ENCODE data around the gene CHST13.

Gene CHST13

GRCh38 chr3:126502656-126503055, 21.3 kb upstream of the CHST13 start:
- no peak overlapping the region for H3K4me3 ChIP-seq (ENCODE audit: low read depth, low read length)
- DNase-seq (ENCODE audit: low read depth) = no peak

DNA sequence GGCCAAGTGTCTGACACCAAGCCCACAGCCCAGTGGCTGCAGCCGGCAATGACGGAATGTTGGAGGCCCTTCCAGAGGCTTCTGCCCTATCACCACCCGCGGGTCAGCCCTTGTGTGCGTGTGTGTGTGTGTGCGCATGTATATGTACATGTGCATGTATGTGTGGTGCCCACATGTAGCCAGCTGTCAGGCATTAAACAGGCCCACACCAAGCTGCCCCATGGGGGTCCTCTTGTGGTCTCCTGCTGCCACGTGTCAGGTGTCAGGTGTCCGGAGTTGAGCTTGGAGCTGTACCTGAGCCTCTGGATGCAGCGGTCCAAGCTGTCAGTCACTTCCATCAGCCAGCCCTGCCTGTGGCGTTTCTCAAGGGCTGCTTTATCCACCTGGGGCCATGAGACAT, 20.3 kb upstream of the CHST13 start:
- no peak for DNase-seq (ENCODE audit: low read depth)
- no peak overlapping the region for H3K4me3 ChIP-seq (ENCODE audit: low read depth, low read length)

GRCh38 chr3:126507886-126508285, 16.1 kb upstream of the CHST13 start:
- no peak overlapping the region for H3K4me3 ChIP-seq (ENCODE audit: low read depth, low read length)
- DNase-seq (ENCODE audit: low read depth) = no peak

- no peak overlapping the region for H3K4me3 ChIP-seq (ENCODE audit: low read depth, low read length)
- no peak for DNase-seq (ENCODE audit: low read depth)
Measured at GRCh38 chr3:126508564-126508964, 15.4 kb upstream of the CHST13 start.

DNA sequence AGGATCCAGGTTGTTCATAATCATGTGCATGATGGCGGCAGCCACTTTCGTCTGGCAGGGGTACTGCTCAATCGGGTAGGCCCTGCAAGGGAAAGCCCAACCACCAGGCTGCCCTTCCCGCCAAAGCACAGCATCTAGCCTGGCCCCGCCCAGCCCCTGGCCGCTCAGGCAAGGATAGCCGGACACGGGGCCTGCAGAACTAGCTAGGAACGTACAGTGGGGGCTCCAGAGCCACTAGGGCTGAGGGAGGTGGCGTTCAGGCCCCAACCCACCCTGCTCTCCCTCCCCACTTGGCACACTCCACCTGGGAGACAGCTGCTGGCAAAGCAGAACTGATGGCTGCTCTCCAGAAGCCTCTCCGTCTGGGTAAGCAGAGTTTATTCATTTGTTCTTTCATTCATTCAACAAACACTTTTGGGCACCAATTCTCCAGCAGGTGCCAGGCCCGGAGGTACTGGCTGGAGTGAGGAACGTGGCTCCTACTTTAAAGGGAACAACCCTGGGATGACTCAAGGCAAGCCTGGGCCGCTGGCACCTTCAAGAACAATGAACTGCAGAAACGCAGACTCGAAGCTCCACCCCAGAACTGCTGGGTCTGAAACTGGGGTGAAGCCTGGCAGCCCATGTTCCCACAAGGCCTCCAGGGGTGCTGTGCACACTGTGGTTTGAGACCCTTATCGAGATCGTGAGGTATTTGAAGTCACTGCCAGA, 14.2 kb upstream of the CHST13 start:
- DNase-seq (ENCODE audit: low read depth) = no peak
- no peak overlapping the region for H3K4me3 ChIP-seq (ENCODE audit: low read depth, low read length)

- no peak overlapping the region for H3K4me3 ChIP-seq (ENCODE audit: low read depth, low read length)
- DNase-seq (ENCODE audit: low read depth) = no peak
Measured at GRCh38 chr3:126510308-126510910, 13.5 kb upstream of the CHST13 start.

- H3K4me3 ChIP-seq (ENCODE audit: low read depth, low read length) = no peak overlapping the region
- DNase-seq (ENCODE audit: low read depth) = no peak
Measured at GRCh38 chr3:126511291-126511690, 12.7 kb upstream of the CHST13 start.

DNA sequence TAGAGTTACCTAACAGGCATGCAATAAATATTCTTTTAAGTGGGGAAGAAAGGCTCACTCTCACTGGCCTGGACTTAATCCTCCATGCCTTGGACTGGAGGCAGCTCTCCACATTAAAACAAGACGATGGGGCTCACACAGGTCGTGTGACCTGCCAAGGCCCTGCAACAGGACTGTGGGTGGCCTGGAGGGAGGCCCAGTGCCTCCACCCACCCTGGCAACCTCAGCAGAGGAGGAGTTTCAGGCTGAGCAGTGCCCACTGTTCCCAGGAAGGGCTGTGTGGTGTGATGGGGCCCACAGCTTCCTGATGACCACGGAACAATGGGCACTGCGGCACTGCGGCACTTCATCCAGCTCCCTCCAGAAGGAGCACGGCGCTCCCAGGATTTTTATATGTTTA, 11.9 kb upstream of the CHST13 start:
- DNase-seq (ENCODE audit: low read depth) = no peak

DNA sequence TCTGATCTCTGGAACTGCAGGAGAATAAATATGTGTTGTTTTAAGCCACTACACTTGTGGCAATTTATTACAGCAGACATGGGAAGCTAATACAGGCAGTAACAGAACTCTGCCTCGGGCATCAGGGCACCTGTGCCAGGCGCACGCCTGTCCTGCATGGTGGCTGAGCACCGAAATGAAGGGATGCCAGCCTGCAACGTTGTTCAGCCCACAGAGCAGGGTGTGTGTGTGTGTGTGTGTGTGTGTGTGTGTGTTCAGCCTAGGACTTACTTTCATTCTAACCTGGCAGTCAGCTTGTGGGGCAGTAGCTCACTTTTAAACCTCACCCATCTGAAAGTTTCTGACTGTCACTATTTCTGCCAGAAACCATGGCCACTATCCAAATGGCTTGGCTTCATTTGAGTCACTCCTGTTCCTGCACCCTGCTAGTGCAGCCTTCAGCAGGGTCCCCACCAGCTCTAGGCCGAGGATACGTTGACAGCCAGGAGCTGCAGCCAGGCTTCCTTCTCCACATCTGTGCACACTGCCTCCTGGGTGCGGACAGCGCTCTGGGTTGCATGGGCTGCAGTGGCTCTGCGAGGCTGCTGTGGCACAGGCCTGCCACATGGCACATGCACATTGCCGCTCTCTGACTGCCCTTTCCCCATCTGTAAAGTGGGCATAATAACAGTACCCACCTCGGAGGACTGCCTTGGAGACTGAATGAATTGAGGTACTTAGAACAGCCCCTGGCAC, 10.9 kb upstream of the CHST13 start:
- no peak overlapping the region for H3K4me3 ChIP-seq (ENCODE audit: low read depth, low read length)
- DNase-seq (ENCODE audit: low read depth) = no peak

More for the DNA sequence above, 11.9 kb upstream of the CHST13 start:
- no peak overlapping the region for H3K4me3 ChIP-seq (ENCODE audit: low read depth, low read length)

DNA sequence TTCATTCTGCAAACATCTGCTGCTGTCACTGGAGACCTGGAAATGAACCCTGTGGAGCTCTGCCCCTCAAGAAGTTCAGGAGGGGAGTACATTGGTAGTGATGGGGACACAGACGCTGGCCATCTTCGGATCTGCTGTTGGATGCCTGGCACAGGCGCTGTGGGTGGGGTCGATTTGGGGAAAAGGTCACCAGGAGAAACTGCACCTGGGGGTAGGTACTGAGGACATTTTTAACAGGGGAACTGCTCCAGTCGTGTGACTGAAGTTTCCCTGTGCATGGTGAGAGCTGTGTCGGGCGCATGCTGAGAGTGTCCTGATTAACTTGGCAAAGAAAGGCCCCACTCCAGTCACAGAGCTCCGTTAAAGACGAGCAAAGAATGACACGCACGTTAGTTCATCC, 9.8 kb upstream of the CHST13 start:
- no peak for DNase-seq (ENCODE audit: low read depth)
- H3K4me3 ChIP-seq (ENCODE audit: low read depth, low read length) = no peak overlapping the region

DNA sequence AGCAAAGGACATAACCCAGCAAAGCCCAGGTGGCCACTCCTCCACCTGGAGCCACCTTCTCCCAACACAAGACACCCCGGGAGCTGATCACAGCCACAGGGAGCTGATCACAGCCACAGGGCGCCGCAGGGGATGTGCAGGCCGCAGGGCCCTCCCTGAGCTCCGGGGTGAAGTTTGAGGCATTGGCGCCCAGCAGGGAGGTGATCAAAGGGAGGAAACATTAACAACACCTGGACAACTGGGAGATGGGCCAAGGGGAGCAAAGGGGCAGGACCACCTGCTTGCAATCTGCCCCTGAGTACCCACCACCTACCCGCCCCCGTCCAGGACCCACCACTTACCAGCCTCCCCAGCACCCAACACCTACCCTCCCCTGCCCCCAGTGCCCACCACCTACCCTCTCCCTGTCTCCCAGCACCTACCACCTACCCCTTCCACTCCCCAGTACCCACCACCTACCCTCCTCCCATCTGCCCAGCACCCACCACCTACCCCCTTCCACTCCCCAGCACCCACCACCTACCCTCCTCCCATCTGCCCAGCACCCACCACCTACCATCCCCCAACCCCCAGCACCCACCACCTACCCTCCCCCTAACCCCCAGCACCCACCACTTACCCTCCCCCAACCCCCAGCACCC, 8.8 kb upstream of the CHST13 start:
- no peak for DNase-seq (ENCODE audit: low read depth)
- H3K4me3 ChIP-seq (ENCODE audit: low read depth, low read length) = no peak overlapping the region

GRCh38 chr3:126516152-126516935, 7.6 kb upstream of the CHST13 start:
- no peak for DNase-seq (ENCODE audit: low read depth)
- H3K4me3 ChIP-seq (ENCODE audit: low read depth, low read length) = no peak overlapping the region

DNA sequence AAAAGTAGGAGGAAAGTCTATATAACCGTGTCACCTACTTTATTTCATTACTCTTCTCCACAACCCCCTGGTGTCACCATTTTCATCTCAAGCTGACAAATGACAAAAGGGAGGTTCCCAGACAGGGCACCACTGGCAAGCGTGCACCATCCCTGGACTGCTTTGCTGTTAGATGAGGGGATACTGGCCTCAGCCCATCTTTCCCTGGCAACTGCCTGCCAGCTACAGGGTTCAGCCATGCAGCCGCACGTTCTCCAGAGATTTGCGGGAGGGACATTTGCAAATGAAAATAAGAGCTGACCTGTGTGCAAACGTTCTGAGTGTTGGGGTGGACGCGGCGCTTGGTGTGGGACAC, 7.0 kb upstream of the CHST13 start:
- H3K4me3 ChIP-seq (ENCODE audit: low read depth, low read length) = no peak overlapping the region
- no peak for DNase-seq (ENCODE audit: low read depth)

- H3K4me3 ChIP-seq (ENCODE audit: low read depth, low read length) = no peak within 1 kb of the TSS
- DNase-seq (ENCODE audit: low read depth) = no peak
Measured at GRCh38 chr3:126517291-126517951, 6.5 kb upstream of the CHST13 start, which contains the start of gene UROC1. Gene UROC1, minus strand, starts transcription at chr3:126517773. Its CDS starts 54 bp downstream, at chr3:126517719.

GRCh38 chr3:126517986-126518778, 5.8 kb upstream of the CHST13 start:
- no peak overlapping the region for H3K4me3 ChIP-seq (ENCODE audit: low read depth, low read length)
- no peak for DNase-seq (ENCODE audit: low read depth)

DNA sequence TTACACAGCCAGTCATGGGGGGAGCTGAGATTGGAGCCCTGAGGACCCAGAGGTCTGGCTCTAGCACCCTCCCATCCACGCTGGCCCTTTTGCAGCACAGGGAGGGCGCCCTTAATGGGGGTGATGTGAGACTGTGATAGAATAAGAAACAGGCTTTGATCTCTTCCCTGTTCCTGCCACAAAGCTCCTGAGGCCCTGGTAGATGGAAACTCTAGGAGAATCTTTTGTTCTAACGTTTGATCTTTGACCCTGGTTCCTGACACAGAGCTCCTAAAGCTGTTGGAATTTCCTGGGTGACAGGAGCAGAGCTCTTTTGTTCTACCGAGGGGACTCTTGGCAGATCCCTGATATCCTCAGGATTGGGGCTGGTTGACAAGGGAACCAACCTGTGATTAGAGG, 5.2 kb upstream of the CHST13 start:
- H3K4me3 ChIP-seq (ENCODE audit: low read depth, low read length) = no peak overlapping the region
- DNase-seq (ENCODE audit: low read depth) = no peak

DNA sequence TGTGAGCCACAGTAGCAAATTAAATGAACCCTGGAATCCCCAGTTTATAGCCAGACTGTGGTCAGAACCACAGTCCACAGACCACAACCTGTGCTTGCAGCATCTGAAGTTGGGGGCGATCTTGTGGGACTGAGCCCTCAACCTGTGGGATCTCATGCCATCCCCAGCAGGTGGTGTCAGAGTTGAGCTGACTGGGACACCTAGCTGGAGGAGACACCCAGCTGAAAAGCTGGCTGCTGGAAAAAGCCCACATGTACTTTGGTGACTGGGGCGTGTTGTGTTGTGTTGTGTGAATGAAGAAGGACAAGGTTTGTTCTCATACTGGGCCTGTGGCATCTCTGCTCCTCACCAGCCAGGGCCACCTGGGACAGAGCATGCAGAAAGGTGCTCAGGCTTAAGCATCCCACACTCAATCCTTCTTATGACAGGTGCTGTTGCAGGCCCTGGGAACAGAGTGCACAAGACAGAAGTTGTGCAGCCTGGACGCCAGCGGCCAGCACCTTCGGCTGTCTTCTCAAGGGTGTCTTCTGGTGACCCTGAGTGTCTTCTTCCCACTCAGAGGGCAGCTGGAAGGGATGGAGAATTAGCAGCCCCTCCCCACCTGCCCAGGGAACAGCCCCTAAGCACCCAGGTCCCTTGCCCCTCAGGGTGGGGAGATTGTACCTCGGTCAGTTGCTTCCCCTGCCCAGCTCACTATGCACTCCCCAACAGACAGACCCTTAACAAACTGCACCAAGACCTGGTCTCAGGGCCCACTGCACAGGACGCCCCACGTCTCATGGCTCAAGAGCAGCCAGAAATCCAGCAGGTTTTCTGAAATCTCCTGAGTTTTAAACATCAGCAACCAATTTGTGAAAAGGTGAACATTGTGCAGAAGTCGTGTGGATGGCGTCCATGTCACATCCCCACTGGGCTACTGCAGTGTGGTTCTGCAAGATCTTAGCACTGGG, 4.2 kb upstream of the CHST13 start:
- no peak overlapping the region for H3K4me3 ChIP-seq (ENCODE audit: low read depth, low read length)
- no peak for DNase-seq (ENCODE audit: low read depth)
